Upper lobe of right lung (tissue), 1 donor: ENCODE results near the gene GRID1. TPM values are rescaled to one million over a fixed set of nuclear protein-coding genes. Genes with fewer than 3 reads are reported as not detected.

Experiments used
- ATAC-seq: fragments of 200-7000 bp; cut with Tn5 transposase; one replicate; pipeline ENCODE4 v1.9.1; 2020; ENCODE audit warnings: mild to moderate bottlenecking, moderate library complexity
- DNase-seq: peaks from one replicate; pipeline ENCODE4 v3.0.0-alpha.2; 2020
- H3K27ac ChIP-seq: fragments of 200-600 bp; one replicate; pipeline ENCODE4 v1.8.0; 2022
- H3K27me3 ChIP-seq: fragments of 200-600 bp; one replicate; pipeline ENCODE4 v1.8.0; 2022; ENCODE audit warnings: mild to moderate bottlenecking
- H3K36me3 ChIP-seq: fragments of 200-600 bp; one replicate; pipeline ENCODE4 v1.8.0; 2022
- H3K4me1 ChIP-seq: fragments of 200-600 bp; one replicate; pipeline ENCODE4 v1.8.0; 2022
- H3K4me3 ChIP-seq: fragments of 200-600 bp; one replicate; pipeline ENCODE4 v1.8.0; 2022; ENCODE audit warnings: mild to moderate bottlenecking
- H3K9me3 ChIP-seq: fragments of 200-600 bp; one replicate; pipeline ENCODE4 v1.8.0; 2022
- CTCF ChIP-seq: fragments of 200-600 bp; IDR thresholded peaks from one replicate; pipeline ENCODE4 v1.8.0; 2022; ENCODE audit warnings: antibody characterized with exemption
- intact Hi-C: fragments of 100-400 bp; cut with DNase I; formaldehyde crosslinking; loops from one replicate; pipeline ENCODE4 v1.11.0; 2022
- total RNA-seq: library from RNA; stranded (reverse); fragmentation: NEBNext Ultra II Directional; extraction: Animal tissue kit (Norgen Biotek cat#: 25700); gene quantifications from one replicate; pipeline ENCODE4 v1.2.1, GENCODE V29; 2021
- donor health status: DM: no; HTN: yes; CAD: no; lungs with severe emphysema.

The GRID1 gene
- total RNA-seq, 1 donor from 2014 or later: 3.0 TPM

GRCh38 chr10:85648279-85648754 is 718.3 kb downstream of the GRID1 start:
- no peak overlapping the region for H3K4me3 ChIP-seq
- H3K4me1 ChIP-seq: no peaks in the 10 kb centered on the region
- DNase-seq: no peak
- TF ChIP-seq CTCF: no peak
- no peak for ATAC-seq
- no peaks in the 10 kb centered on the region for H3K27me3 ChIP-seq
- intact Hi-C loops: no loop called here
- H3K9me3 ChIP-seq: no peaks in the 10 kb centered on the region
- no peak overlapping the region for H3K27ac ChIP-seq
- no peaks in the 10 kb centered on the region for H3K36me3 ChIP-seq

- Histone ChIP-seq H3K4me1 (no peaks in the 10 kb centered on the region), H3K27me3 (no peaks in the 10 kb centered on the region), H3K4me3 (no peak overlapping the region), H3K9me3 (no peaks in the 10 kb centered on the region), H3K27ac (no peak overlapping the region), H3K36me3 (no peaks in the 10 kb centered on the region)
- DNase-seq (no peak), ATAC-seq (no peak)
- intact Hi-C loops: no loop called here
- no peak for TF ChIP-seq CTCF
Measured at GRCh38 chr10:85647741-85648140, 718.9 kb downstream of the GRID1 start.

GRCh38 chr10:85645926-85646711 is 720.5 kb downstream of the GRID1 start:
- H3K4me1 ChIP-seq: peaks cover 4% of the 10 kb centered on the region
- H3K4me3 ChIP-seq: no peak overlapping the region
- H3K9me3 ChIP-seq: no peaks in the 10 kb centered on the region
- intact Hi-C loops: no loop called here
- no peaks in the 10 kb centered on the region for H3K36me3 ChIP-seq
- no peak for DNase-seq
- no peak for ATAC-seq
- no peak overlapping the region for H3K27ac ChIP-seq
- TF ChIP-seq CTCF: no peak
- H3K27me3 ChIP-seq: no peaks in the 10 kb centered on the region

- peaks cover 4% of the 10 kb centered on the region for H3K4me1 ChIP-seq
- intact Hi-C loops: no loop called here
- DNase-seq: no peak
- ATAC-seq: no peak
- H3K36me3 ChIP-seq: no peaks in the 10 kb centered on the region
- no peak overlapping the region for H3K27ac ChIP-seq
- no peak overlapping the region for H3K4me3 ChIP-seq
- no peak for TF ChIP-seq CTCF
- no peaks in the 10 kb centered on the region for H3K27me3 ChIP-seq
- no peaks in the 10 kb centered on the region for H3K9me3 ChIP-seq
Measured at GRCh38 chr10:85645053-85645452, 721.5 kb downstream of the GRID1 start.

GRCh38 chr10:85643845-85644525 is 722.6 kb downstream of the GRID1 start:
- intact Hi-C loops: no loop called here
- H3K27ac ChIP-seq: no peak overlapping the region

More at GRCh38 chr10:85643845-85644525, 722.6 kb downstream of the GRID1 start:
- no peak for TF ChIP-seq CTCF
- no peak for DNase-seq
- Histone ChIP-seq H3K36me3 (no peaks in the 10 kb centered on the region), H3K9me3 (no peaks in the 10 kb centered on the region), H3K27me3 (no peaks in the 10 kb centered on the region), H3K4me1 (peaks cover 4% of the 10 kb centered on the region), H3K4me3 (no peak overlapping the region)
- no peak for ATAC-seq
